KMS-11 (cell line): ENCODE measurements around the gene RNF38.

Experiments
- H2AFZ ChIP-seq: fragments of 200-600 bp; sonication (generic); 2 replicates; pipeline ENCODE4 v1.6.1; 2016; ENCODE audit warnings: antibody characterized with exemption, mixed run types, low read depth
- H3K27ac ChIP-seq: fragments of 200-600 bp; sonication (generic); 2 replicates; pipeline ENCODE4 v1.6.1; 2016; ENCODE audit warnings: mild to moderate bottlenecking, mixed run types
- H3K27me3 ChIP-seq: fragments of 200-600 bp; sonication (generic); 2 replicates; pipeline ENCODE4 v1.6.1; 2017; ENCODE audit warnings: mild to moderate bottlenecking, low read depth, mixed run types, moderate library complexity; ENCODE audit not compliant: insufficient read depth
- H3K36me3 ChIP-seq: fragments of 200-600 bp; sonication (generic); 2 replicates; pipeline ENCODE4 v1.6.1; 2017; ENCODE audit warnings: mild to moderate bottlenecking, mixed run types; ENCODE audit not compliant: insufficient read depth
- H3K4me1 ChIP-seq: fragments of 200-600 bp; sonication (generic); 2 replicates; pipeline ENCODE4 v1.6.1; 2016; ENCODE audit warnings: mild to moderate bottlenecking, low read depth, mixed run types; ENCODE audit not compliant: poor library complexity, severe bottlenecking
- H3K4me2 ChIP-seq: fragments of 200-600 bp; sonication (generic); 2 replicates; pipeline ENCODE4 v1.7.0; 2016; ENCODE audit warnings: mild to moderate bottlenecking, mixed run types
- H3K4me3 ChIP-seq: fragments of 200-600 bp; sonication (generic); IDR thresholded peaks from 2 replicates; pipeline ENCODE4 v1.6.1; 2017; ENCODE audit warnings: low read depth, low read length, mixed read lengths; ENCODE audit not compliant: insufficient read depth
- H3K79me2 ChIP-seq: fragments of 200-600 bp; sonication (generic); 2 replicates; pipeline ENCODE4 v1.6.1; 2016; ENCODE audit warnings: low read depth, mixed run types; ENCODE audit not compliant: insufficient read depth
- H3K9ac ChIP-seq: fragments of 200-600 bp; sonication (generic); 2 replicates; pipeline ENCODE4 v1.6.1; 2016; ENCODE audit warnings: mild to moderate bottlenecking, mixed run types
- H4K20me1 ChIP-seq: fragments of 200-600 bp; sonication (generic); 2 replicates; pipeline ENCODE4 v1.6.1; 2016; ENCODE audit warnings: mild to moderate bottlenecking, mixed run types; ENCODE audit not compliant: insufficient read depth
- CTCF ChIP-seq: fragments of 200-600 bp; sonication (generic); conservative IDR thresholded peaks from 2 replicates; pipeline ENCODE4 v1.6.1; 2017; ENCODE audit warnings: low read depth, mild to moderate bottlenecking, antibody characterized with exemption, low read length, moderate library complexity, mixed read lengths

RNF38 gene

GRCh38 chr9:36341936-36342577 lies 58.0 kb downstream of the RNF38 start:
- 0 out of 2 replicates have a peak, but pooled peaks cover 2% of the 10 kb centered on the region for H3K36me3 ChIP-seq
- no peaks in the 10 kb centered on the region for H3K27me3 ChIP-seq
- no peak for TF ChIP-seq CTCF
- 0 out of 2 replicates have a peak overlapping the region, but pooled peaks have one; percentile 2 for H3K9ac ChIP-seq
- no peaks in the 10 kb centered on the region for H3K79me2 ChIP-seq
- no peaks in the 10 kb centered on the region for H4K20me1 ChIP-seq
- H3K4me2 ChIP-seq = peak overlapping the region; percentile 65
- peak overlapping the region; percentile 74 for H3K27ac ChIP-seq
- H2AFZ ChIP-seq = no peak overlapping the region
- H3K4me1 ChIP-seq = peaks cover 68% of the 10 kb centered on the region
- no peak overlapping the region for H3K4me3 ChIP-seq

DNA sequence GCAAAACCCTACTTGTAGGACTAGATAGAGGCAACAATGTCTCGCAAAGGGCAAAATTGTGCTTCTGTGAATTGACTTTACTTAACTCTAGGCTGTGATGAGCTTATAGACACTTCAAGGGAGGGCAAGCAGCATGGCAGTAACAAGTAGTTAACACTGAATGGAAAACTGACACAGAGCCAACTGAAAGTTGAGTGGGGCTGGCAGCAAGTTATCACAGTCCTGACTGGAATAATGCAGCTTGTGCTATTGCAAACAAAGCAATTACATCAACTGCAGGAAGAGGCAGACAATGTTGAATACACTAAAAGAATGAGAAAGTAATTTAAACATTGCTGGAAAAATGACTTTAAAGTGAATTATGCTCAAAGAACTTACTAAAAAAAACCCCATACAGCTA lies 62.2 kb downstream of the RNF38 start:
- peak overlapping the region; percentile 99 for H3K27ac ChIP-seq
- H3K27me3 ChIP-seq = no peaks in the 10 kb centered on the region

GRCh38 chr9:36337002-36337401 lies 63.1 kb downstream of the RNF38 start:
- Histone ChIP-seq H3K4me2 (peak overlapping the region; percentile 88), H3K36me3 (0 out of 2 replicates have a peak, but pooled peaks cover 2% of the 10 kb centered on the region), H3K9ac (peak overlapping the region; percentile 85), H3K4me3 (no peak overlapping the region), H3K27ac (peak overlapping the region; percentile 99), H2AFZ (0 out of 2 replicates have a peak overlapping the region, but pooled peaks have one; percentile 8), H3K4me1 (peaks cover 77% of the 10 kb centered on the region), H4K20me1 (no peaks in the 10 kb centered on the region), H3K79me2 (no peaks in the 10 kb centered on the region), H3K27me3 (no peaks in the 10 kb centered on the region)
- TF ChIP-seq CTCF = no peak

More for the DNA sequence above, 62.2 kb downstream of the RNF38 start:
- no peak for TF ChIP-seq CTCF
- Histone ChIP-seq H2AFZ (no peak overlapping the region), H3K9ac (peak overlapping the region; percentile 85), H3K79me2 (no peaks in the 10 kb centered on the region), H3K4me1 (peaks cover 85% of the 10 kb centered on the region), H4K20me1 (no peaks in the 10 kb centered on the region), H3K4me3 (no peak overlapping the region), H3K4me2 (peak overlapping the region; percentile 88), H3K36me3 (0 out of 2 replicates have a peak, but pooled peaks cover 2% of the 10 kb centered on the region)

GRCh38 chr9:36336131-36336907 lies 63.8 kb downstream of the RNF38 start:
- Histone ChIP-seq H3K4me1 (peaks cover 70% of the 10 kb centered on the region), H3K36me3 (0 out of 2 replicates have a peak, but pooled peaks cover 2% of the 10 kb centered on the region), H3K9ac (peak overlapping the region; percentile 85), H3K27me3 (no peaks in the 10 kb centered on the region), H3K4me2 (peak overlapping the region; percentile 88), H3K27ac (peak overlapping the region; percentile 99), H3K4me3 (no peak overlapping the region), H2AFZ (peak overlapping the region; percentile 8; the same call in 1 of the 2 replicates), H3K79me2 (no peaks in the 10 kb centered on the region), H4K20me1 (no peaks in the 10 kb centered on the region)
- TF ChIP-seq CTCF = peak; percentile 46; the same call in 1 of the 2 replicates
